ENCODE measurements around the gene NAALAD2.

DNA sequence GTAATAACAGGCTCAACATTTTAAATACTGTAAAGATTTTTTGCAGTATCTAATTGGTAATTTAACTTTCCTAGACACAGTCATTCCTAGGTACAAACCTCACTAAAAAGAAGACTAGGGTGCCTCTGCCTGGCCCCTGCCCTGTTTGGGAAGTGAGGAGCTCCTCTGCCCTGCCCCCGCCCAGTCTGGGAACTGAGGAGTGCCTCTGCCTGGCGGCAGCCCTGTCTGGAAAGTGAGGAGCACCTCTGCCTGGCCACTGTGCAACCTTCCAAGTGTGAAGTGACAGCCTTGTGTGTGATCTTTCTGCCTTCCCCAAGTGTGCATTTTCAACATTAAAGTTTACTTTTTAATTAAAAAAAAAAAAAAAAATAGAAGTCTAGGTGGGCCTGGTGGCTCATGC is 84.1 kb downstream of the NAALAD2 start:
- TF ChIP-seq, protein P1, sequence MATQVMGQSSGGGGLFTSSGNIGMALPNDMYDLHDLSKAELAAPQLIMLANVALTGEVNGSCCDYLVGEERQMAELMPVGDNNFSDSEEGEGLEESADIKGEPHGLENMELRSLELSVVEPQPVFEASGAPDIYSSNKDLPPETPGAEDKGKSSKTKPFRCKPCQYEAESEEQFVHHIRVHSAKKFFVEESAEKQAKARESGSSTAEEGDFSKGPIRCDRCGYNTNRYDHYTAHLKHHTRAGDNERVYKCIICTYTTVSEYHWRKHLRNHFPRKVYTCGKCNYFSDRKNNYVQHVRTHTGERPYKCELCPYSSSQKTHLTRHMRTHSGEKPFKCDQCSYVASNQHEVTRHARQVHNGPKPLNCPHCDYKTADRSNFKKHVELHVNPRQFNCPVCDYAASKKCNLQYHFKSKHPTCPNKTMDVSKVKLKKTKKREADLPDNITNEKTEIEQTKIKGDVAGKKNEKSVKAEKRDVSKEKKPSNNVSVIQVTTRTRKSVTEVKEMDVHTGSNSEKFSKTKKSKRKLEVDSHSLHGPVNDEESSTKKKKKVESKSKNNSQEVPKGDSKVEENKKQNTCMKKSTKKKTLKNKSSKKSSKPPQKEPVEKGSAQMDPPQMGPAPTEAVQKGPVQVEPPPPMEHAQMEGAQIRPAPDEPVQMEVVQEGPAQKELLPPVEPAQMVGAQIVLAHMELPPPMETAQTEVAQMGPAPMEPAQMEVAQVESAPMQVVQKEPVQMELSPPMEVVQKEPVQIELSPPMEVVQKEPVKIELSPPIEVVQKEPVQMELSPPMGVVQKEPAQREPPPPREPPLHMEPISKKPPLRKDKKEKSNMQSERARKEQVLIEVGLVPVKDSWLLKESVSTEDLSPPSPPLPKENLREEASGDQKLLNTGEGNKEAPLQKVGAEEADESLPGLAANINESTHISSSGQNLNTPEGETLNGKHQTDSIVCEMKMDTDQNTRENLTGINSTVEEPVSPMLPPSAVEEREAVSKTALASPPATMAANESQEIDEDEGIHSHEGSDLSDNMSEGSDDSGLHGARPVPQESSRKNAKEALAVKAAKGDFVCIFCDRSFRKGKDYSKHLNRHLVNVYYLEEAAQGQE (IDR thresholded peaks at IDR 0.05), result no peak
- TF ChIP-seq, protein P2, sequence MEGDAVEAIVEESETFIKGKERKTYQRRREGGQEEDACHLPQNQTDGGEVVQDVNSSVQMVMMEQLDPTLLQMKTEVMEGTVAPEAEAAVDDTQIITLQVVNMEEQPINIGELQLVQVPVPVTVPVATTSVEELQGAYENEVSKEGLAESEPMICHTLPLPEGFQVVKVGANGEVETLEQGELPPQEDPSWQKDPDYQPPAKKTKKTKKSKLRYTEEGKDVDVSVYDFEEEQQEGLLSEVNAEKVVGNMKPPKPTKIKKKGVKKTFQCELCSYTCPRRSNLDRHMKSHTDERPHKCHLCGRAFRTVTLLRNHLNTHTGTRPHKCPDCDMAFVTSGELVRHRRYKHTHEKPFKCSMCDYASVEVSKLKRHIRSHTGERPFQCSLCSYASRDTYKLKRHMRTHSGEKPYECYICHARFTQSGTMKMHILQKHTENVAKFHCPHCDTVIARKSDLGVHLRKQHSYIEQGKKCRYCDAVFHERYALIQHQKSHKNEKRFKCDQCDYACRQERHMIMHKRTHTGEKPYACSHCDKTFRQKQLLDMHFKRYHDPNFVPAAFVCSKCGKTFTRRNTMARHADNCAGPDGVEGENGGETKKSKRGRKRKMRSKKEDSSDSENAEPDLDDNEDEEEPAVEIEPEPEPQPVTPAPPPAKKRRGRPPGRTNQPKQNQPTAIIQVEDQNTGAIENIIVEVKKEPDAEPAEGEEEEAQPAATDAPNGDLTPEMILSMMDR (IDR thresholded peaks at IDR 0.05), result no peak
- no peak for TF ChIP-seq CHD2 (IDR thresholded peaks at IDR 0.05; ENCODE audit: low read length, partially characterized antibody)
- no peak for TF ChIP-seq RCOR1 (IDR thresholded peaks at IDR 0.05; ENCODE audit: low read depth, low read length)
- TF ChIP-seq SREBF2 (IDR thresholded peaks at IDR 0.05), result no peak
- TF ChIP-seq KDM1A (IDR thresholded peaks at IDR 0.05; ENCODE audit: low read depth), result no peak

All from A549 (cell line).